NT2/D1 (cell line): Measurements from ENCODE around the gene GAGE12H.
"Not testable (repeated sequence)": the region's sequence is repeated elsewhere in the genome, so short reads cannot be mapped to it uniquely, and the experiment has no call there.

Source experiments
- SUZ12 ChIP-seq: IDR thresholded peaks from 2 replicates; pipeline ENCODE4 v1.6.1; 2011; ENCODE audit not compliant: insufficient read length, insufficient read depth; ENCODE audit errors: extremely low read depth
- YY1 ChIP-seq: IDR thresholded peaks from 2 replicates; pipeline ENCODE4 v1.6.1; 2011; ENCODE audit not compliant: insufficient read length, insufficient read depth
- ZNF274 ChIP-seq: IDR thresholded peaks from 2 replicates; pipeline ENCODE4 v1.6.1; 2011; ENCODE audit warnings: mild to moderate bottlenecking, low read depth, low read length

- not testable (repeated sequence) for TF ChIP-seq ZNF274, SUZ12, YY1
Observed at GRCh38 chrX:49531877-49532276, 47.9 kb upstream of the GAGE12H start, which contains the start of gene GAGE12C.
